ENCODE data around the gene ZNF738. TPM values are rescaled to one million over a fixed set of nuclear protein-coding genes. Genes with fewer than 3 reads are reported as not detected.

ZNF738 gene
- total RNA-seq: 35.1 TPM

GRCh38 chr19:21358768-21359451, at the start of gene ZNF738:
ZNF738 (plus strand) TSS chr19:21359000; CDS start chr19:21359141, 141 bp downstream.

GRCh38 chr19:21328885-21329605, 29.8 kb upstream of the ZNF738 start, which contains the start of gene ZNF708:
ZNF708 (minus strand) TSS chr19:21329410; CDS start chr19:21329212, 198 bp downstream.

GRCh38 chr19:21396893-21397572, 38.2 kb downstream of the ZNF738 start, which contains the start of gene ZNF493:
ZNF493 (plus strand) TSS chr19:21397133; CDS start chr19:21397238, 105 bp downstream.

Other genes starting within 250 kb of the ZNF738 start
- gene ZNF431, start 217.0 kb upstream of the ZNF738 start, total RNA-seq: 30.1 TPM
- 40.8 TPM for gene ZNF708, start 29.6 kb upstream of the ZNF738 start, total RNA-seq
- gene ZNF493, start 38.1 kb downstream of the ZNF738 start, total RNA-seq: 83.8 TPM
- 30.5 TPM for gene ZNF429, start 146.6 kb downstream of the ZNF738 start, total RNA-seq